Mesothelial cell of epicardium (in vitro differentiated cells): Measurements from ENCODE around the gene CDKN2A. TPM values are rescaled to one million over a fixed set of nuclear protein-coding genes. Genes with fewer than 3 reads are reported as not detected.

Source experiments
- DNase-seq, 2 experiments: peaks; one replicate each; pipeline ENCODE4 v3.0.0; 2021; ENCODE audit warnings: low spot score in 2 of 2; ENCODE audit not compliant: unreplicated experiment in 2 of 2
- H3K27ac Mint-ChIP-seq: 2 replicates; pipeline ENCODE4 v1.8.0; 2021; ENCODE audit warnings: mixed read lengths
- H3K27me3 Mint-ChIP-seq: 2 replicates; pipeline ENCODE4 v1.8.0; 2021; ENCODE audit warnings: low read depth, mixed read lengths
- H3K36me3 Mint-ChIP-seq: 2 replicates; pipeline ENCODE4 v1.8.0; 2021; ENCODE audit warnings: mixed read lengths
- H3K4me1 Mint-ChIP-seq: 2 replicates; pipeline ENCODE4 v1.8.0; 2021; ENCODE audit warnings: mixed read lengths
- H3K4me3 Mint-ChIP-seq: 2 replicates; pipeline ENCODE4 v1.8.0; 2021; ENCODE audit warnings: mild to moderate bottlenecking, moderate library complexity, mixed read lengths
- H3K9me3 Mint-ChIP-seq: 2 replicates; pipeline ENCODE4 v1.8.0; 2021; ENCODE audit warnings: mixed read lengths
- CTCF ChIP-seq: fragments of 200-600 bp; sonication (generic); IDR thresholded peaks from one replicate; pipeline ENCODE4 v1.5.0; 2021; ENCODE audit warnings: antibody characterized with exemption; ENCODE audit not compliant: unreplicated experiment
- total RNA-seq: library from RNA; stranded (reverse); gene quantifications from 3 replicates; pipeline ENCODE4 v1.2.1, GENCODE V29; 2021

CDKN2A gene
- total RNA-seq, 1 donor from 2014 or later = 86.1 TPM

GRCh38 chr9:22022396-22022795 is 28.2 kb upstream of the CDKN2A start:
- DNase-seq = no peak
- Mint-ChIP-seq H3K27me3 (no peaks in the 10 kb centered on the region), H3K9me3 (peaks cover 42% of the 10 kb centered on the region), H3K27ac (no peak overlapping the region), H3K4me3 (no peak overlapping the region), H3K36me3 (peaks cover 18% of the 10 kb centered on the region), H3K4me1 (no peaks in the 10 kb centered on the region)
- no peak for TF ChIP-seq CTCF

GRCh38 chr9:22010866-22011625 is 16.9 kb upstream of the CDKN2A start:
- Mint-ChIP-seq H3K4me3 (no peak overlapping the region), H3K27ac (no peak overlapping the region), H3K9me3 (no peaks in the 10 kb centered on the region), H3K4me1 (peaks cover 13% of the 10 kb centered on the region), H3K27me3 (peaks cover 5% of the 10 kb centered on the region), H3K36me3 (peaks cover 8% of the 10 kb centered on the region)
- peak in 1 of 2 experiments; percentile 79 for DNase-seq
- TF ChIP-seq CTCF = no peak

GRCh38 chr9:22009506-22009867 is 15.3 kb upstream of the CDKN2A start:
- no peak for TF ChIP-seq CTCF
- Mint-ChIP-seq H3K36me3 (peaks cover 13% of the 10 kb centered on the region), H3K4me3 (peak overlapping the region; percentile 99), H3K4me1 (peaks cover 28% of the 10 kb centered on the region), H3K27me3 (peaks cover 20% of the 10 kb centered on the region), H3K27ac (peak overlapping the region; percentile 99), H3K9me3 (no peaks in the 10 kb centered on the region)
- no peak for DNase-seq

- H3K36me3 Mint-ChIP-seq = peaks cover 17% of the 10 kb centered on the region
- peak within 1 kb of the TSS; percentile 99 for H3K4me3 Mint-ChIP-seq
- H3K4me1 Mint-ChIP-seq = peaks cover 33% of the 10 kb centered on the region
- H3K9me3 Mint-ChIP-seq = no peaks in the 10 kb centered on the region
- peaks cover 25% of the 10 kb centered on the region for H3K27me3 Mint-ChIP-seq
- DNase-seq = peak; percentile 96 to 98
- peak; percentile 97 for TF ChIP-seq CTCF
- peak within 1 kb of the TSS; percentile 99 for H3K27ac Mint-ChIP-seq
Measured at GRCh38 chr9:22008717-22009505, 14.7 kb upstream of the CDKN2A start, which contains the start of gene CDKN2B. TSS of gene CDKN2B (minus strand) at chr9:22009305. CDS start at chr9:22008953, 352 bp downstream.

GRCh38 chr9:22008384-22008716 is 14.2 kb upstream of the CDKN2A start:
- no peak for TF ChIP-seq CTCF
- Mint-ChIP-seq H3K9me3 (no peaks in the 10 kb centered on the region), H3K4me3 (peak overlapping the region; percentile 99), H3K27ac (peak overlapping the region; percentile 95), H3K36me3 (peaks cover 17% of the 10 kb centered on the region), H3K4me1 (peaks cover 35% of the 10 kb centered on the region), H3K27me3 (peaks cover 27% of the 10 kb centered on the region)
- no peak for DNase-seq
